RCC 7860 (cell line): ENCODE results near the gene DTNB.
A peak's percentile ranks its signal among the peaks of the same experiment; 100 is the strongest.

ENCODE experiments used
- DNase-seq: peaks from one replicate; pipeline ENCODE4 v3.0.0-alpha.2; 2015; ENCODE audit warnings: low spot score
- FAIRE-seq: peaks from 2 replicates; lab custom pipeline; 2012; peaks lifted over from hg19 to GRCh38; lab: Jason Lieb, UNC

Gene DTNB

DNA sequence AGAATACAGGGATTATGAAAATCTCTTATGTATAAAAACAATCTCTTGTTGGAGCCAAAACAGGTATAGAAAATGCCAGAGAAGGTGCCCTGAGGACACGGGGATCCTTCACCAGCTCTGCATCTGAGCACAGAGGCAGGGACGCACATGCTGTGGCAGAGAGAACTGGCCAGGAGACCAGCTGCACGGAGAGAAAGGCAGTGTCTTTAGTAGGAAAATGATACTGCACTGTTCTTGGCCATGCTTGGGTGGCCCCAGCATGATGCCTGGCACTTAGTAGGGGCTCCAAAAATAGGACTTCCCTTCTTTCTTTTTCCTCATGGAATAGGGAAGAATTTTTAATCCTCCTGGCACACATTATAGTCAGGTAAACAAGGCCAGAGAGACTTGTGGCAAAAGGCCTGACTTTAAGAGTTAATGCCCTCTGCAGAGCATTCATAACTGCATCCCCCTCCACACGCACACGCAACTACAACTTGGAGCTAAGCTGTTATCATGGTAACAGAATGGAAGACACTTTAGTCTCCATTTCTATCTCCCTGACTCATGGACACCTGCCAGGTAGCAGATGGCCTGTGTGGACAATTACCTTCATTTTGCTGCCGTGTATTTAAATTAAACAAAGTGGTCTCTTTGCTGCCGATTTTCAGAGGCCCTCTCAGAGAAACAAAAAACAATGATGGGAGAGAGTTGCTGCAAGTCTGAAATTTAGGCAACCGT, 271.9 kb downstream of the DTNB start:
- FAIRE-seq: no peak
- no peak for DNase-seq

DNA sequence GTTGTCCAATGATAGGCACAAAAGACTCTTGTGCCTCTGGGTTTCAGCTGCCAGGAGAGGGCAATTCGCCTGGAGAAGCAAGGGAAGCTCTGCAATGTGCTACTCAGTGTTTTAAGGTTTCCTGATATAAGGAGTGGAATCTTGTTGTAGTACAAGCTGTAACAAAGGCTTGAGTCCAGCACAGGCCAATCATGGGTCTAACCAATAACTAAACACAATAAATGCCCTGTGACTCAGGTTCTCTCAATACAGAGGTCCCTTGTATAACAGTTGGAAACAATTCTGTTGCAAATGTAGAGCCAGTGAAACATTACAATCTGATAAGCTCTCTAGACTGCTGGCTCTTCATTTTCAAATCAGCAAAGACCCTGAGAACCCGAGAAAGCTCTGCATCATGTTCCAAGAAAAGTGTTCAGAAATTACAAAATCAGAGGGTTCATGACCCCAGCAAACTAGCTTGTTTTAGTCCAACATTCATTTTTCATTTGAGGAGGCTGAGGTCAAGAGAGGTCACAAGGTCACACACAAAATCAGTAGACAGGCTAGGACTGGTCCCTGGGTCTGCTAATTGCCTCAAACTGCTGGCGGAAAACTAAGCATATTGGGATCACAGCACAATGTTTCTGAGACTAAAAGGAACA, 272.7 kb downstream of the DTNB start:
- DNase-seq: no peak
- no peak for FAIRE-seq

DNA sequence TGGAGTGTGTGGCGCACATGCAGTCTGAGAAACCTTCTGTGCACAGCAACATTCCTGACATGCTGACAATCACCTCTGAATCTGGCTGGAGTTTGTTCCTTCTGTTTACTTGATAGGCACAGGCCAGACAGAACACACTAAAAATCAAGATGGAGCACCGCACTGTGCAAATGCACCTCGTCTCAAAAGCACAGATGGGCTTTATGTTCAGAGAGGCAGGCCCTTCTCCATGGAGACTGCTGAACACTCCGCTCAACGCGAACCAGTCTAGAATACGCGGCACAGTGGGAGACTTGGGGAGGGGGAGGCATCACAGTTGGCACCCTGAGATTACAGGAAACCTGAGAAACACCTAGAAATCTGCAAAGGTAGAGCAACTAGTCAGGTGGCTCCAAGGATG, 273.2 kb downstream of the DTNB start:
- FAIRE-seq (no peak), DNase-seq (no peak)

DNA sequence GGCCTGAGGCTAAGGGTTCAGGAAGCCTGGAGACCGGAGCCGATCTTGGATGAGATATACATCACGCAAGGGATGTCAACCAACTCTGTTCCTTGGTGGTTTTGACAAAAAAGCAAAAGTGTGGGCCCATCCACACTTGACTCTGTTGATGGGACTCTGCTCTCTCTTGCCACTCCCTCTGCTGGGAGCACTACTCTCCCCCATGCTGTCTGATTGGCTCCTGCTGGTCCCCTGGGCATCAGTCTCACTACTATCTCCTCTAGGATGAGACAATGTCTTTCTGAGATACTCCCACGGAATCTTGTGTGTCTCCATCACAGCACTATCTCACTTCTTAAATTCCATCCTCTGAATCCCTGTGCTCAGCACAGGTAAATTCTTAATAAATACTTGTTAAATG, 274.8 kb downstream of the DTNB start:
- no peak for DNase-seq
- FAIRE-seq: no peak

DNA sequence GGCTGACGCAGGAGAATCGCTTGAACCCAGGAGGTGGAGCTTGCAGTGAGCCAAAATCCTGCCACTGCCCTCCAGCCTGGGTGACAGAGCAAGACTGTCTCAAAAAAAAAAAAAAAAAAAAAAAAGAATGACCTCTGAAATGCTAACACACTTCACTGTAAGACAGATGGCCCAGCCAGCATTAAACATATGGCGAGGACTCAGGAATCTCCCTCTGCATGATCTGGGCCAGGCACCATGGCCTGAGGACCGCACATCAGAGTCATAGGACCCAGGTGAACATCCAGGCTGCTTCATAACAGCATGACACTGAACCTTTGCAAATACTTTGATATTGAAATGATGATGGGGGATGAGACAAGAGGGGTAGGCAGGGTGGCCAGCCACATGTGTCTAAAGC, 275.6 kb downstream of the DTNB start:
- DNase-seq (no peak), FAIRE-seq (no peak)

GRCh38 chr2:25389161-25389560, 284.2 kb downstream of the DTNB start:
- DNase-seq (no peak), FAIRE-seq (no peak)

GRCh38 chr2:25388491-25388890, 284.9 kb downstream of the DTNB start:
- DNase-seq: no peak
- no peak for FAIRE-seq

DNA sequence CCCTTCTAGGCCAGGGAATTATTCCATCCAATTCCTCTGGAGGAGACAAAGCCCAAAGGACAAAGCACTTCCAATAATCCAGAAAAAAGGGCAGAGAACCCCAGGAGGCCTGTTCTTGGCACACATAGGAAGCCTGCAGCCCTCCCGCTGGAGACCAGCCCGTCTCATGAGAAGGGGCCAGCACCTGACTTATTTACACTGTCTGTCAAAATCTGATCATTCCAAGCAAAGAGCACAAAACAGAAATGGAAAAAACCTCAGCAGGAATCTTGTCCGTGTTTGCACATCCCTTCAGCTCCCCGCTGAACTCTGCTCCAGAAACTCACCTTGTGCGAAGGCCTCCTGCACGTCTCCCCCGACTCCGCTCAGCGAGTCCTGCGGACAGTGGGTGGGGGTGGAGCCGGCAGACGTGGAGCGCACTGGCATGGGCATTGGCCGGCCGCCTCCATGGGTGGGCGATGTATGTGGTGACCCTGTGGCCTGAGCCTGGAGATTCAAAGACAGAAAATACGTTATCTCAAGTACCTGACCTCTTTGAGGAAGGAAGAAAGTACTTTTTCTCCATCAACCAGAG, 285.4 kb downstream of the DTNB start:
- FAIRE-seq (no peak), DNase-seq (no peak)

- FAIRE-seq (no peak), DNase-seq (no peak)
Measured at GRCh38 chr2:25386971-25387875, 286.2 kb downstream of the DTNB start.

DNA sequence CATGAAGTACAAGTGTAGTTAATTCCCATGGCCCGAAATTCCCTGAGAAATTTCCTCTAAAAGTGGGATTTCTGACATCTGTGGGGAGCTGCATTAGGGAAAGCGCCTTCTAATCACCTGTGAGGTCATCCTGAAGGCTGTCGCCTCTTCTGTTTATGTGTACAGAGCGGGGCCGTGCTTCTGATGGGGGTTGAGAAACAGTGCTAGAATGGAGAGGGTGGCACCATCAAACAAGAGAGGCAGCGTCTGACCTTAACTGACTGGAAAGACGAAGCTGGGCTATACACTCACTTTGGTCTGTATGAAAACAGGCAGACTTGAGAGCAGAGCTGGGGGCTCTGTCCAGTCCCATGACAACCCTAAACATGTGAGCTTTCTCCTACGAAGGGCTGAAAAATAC, 287.5 kb downstream of the DTNB start:
- FAIRE-seq: no peak
- DNase-seq: no peak

- FAIRE-seq (no peak), DNase-seq (no peak)
Measured at GRCh38 chr2:25383806-25384205, 289.6 kb downstream of the DTNB start.

- FAIRE-seq: no peak
- DNase-seq: no peak
Measured at GRCh38 chr2:25381502-25381901, 291.9 kb downstream of the DTNB start.

DNA sequence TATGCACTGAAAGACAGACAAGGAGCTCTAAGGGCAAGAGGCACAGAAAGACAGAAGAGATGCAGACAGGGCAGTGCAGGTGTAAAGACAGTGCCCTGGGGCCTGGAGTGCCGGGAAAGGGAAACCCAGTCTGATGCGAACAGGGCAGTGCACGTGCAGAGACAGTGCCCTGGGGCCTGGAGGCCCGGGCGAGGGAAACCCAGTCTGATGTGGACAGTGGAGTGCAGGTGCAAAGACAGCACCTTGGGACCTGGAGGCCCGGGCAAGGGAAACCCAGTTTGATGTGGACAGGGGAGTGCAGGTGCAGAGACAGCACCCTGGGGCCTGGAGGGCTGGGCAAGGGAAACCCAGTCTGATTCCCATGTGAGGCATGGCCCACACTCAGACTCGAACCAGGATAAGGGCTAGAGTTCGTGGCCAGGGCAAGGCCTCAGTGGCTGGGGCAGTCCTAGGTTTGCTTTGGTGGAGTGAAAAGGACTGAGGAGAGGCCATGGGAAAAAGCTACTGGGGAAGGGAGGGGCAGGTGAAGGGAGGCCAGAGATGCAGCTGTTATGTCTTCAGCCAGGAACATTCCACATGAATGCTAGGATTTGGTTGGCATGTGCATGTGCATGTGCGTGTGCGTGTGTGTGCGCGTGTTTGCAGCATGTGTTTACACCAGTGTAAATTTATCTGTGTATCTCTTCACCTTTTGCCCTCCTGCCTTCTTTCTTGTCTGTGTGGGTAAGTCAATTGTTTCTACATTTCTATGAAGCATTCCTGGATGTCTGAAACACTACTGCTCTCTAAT, 292.6 kb downstream of the DTNB start:
- FAIRE-seq (no peak), DNase-seq (no peak)

GRCh38 chr2:25380023-25380422, 293.4 kb downstream of the DTNB start:
- FAIRE-seq: no peak
- DNase-seq: no peak

DNA sequence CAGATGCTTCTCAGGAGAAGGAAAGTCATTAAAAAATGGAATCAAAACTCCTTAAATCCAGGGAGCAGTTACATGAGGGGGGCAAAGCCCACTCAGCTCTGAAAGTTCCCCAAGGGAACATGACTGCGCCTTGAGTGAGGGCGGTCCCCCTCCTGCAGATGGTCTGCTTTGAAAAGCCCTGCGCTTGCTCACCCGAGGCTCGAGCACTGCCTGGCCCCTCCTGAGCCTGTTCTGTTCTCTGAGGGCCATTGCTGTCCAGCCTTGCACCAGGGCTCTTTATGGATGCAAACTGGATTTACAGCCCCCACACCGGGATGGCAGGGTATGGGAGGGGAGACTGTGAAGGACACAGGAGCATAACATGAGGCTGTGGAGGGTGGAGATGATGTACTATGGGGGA, 293.8 kb downstream of the DTNB start:
- DNase-seq (no peak), FAIRE-seq (no peak)

GRCh38 chr2:25378731-25379490, 294.5 kb downstream of the DTNB start:
- DNase-seq (peak; percentile 87), FAIRE-seq (peak; percentile 88)

DNA sequence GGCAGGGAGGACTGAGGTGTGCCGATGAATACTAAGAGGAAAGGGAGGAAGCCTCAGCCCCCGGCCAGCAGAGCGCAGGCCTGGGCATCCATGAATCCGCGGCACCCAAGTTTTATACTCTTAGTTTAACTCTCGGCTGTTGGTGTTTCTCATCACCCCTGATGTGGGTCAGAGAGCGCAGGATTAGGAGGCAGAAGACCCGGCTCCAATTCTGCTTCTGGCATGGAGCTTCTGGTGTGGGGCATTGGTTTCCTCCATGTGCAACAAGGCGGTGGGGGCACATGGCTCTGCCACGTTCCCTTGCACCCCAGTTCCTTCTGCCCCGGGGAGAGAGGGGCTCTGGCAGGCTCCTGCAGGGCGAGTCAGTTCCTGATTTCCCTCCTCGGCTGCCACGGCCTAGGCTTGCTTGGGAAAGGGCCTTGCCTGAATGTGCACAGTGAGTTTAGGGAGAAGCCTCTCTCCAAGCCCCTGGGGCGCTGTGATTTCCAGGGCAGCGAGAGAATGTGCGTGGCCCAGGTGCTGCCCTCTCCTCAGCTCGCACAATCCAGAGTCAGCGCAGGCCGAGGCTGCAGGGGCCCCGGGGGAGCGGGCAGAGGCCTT, 295.5 kb downstream of the DTNB start:
- DNase-seq: no peak

DNA sequence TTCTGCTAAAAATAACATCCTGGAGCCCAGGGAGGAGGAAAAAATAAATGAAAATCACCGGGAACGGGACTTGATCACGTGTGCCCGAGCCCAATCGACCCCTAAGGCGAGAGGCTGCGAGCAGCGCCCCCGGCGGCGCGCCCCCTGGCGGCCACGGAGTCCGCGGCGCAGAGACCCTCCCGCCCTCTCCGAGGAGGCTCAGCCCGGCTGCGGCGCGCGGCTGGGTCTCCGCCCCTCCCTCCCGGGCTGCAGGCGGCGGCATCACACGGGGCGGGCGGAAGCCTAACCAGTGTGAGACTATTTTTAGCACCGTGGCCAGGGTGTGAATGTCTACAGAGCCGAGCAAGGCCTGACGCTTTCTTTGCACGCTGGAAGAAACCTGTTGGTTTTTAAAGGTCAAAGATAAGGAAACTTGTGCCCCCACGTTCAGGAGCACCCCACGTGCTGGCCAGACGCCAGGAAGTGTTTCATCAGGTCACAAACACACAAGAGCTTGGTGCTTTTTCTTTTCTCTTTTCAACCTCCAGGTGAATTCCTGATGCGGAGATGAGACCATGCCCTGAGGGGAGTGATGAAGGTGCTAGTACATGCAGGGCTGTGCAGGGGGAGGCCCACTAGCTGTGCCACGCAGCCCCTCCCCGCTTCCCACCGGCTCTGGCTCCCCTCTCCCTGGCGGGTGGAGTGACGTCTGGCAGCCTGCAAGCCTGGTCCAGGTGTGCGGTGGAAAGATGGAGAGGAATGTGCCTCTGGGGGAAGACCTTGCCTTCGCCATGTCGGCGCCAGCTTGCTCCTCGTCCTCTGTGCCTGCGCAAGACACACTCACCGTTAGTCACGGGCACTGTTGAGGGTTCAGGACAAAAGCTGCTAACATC, 296.4 kb downstream of the DTNB start:
- peak; percentile 64 for DNase-seq
- FAIRE-seq: no peak

More for the DNA sequence above, 295.5 kb downstream of the DTNB start:
- FAIRE-seq: no peak
